VCaP (cell line): ENCODE measurements around the gene KHDC1.
"Not testable (repeated sequence)": the region's sequence is repeated elsewhere in the genome, so short reads cannot be mapped to it uniquely, and the experiment has no call there.

Experiments used
- H3K27ac ChIP-seq: fragments of 450-650 bp; 2 replicates; pipeline ENCODE4 v1.5.1; 2017
- TF ChIP-seq, protein P1 (sequence below): fragments of 450-650 bp; conservative IDR thresholded peaks from 2 replicates; pipeline ENCODE4 v1.5.1; 2017; ENCODE audit warnings: mild to moderate bottlenecking, moderate library complexity

KHDC1 gene

DNA sequence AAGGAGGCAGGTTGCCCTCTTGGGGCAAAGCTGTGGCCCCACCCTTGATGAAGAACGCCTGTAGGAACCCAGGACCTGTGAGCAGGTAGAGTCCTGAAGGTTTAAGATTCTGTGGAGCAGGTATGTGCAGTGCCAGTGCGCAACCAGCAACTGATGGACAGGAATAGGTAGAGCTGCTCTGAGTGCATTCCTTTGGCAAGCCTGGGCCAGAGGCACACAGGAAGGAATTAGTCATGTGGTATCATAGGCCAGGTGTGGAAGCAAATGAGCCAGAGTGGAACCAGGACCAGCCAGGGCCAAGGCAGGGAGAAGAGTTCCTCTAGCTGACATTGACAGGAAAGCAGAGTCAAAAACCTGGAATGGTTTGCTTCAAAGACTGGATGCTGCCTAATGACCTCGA is 1.4 kb upstream of the KHDC1 start:
- TF ChIP-seq, protein P1, sequence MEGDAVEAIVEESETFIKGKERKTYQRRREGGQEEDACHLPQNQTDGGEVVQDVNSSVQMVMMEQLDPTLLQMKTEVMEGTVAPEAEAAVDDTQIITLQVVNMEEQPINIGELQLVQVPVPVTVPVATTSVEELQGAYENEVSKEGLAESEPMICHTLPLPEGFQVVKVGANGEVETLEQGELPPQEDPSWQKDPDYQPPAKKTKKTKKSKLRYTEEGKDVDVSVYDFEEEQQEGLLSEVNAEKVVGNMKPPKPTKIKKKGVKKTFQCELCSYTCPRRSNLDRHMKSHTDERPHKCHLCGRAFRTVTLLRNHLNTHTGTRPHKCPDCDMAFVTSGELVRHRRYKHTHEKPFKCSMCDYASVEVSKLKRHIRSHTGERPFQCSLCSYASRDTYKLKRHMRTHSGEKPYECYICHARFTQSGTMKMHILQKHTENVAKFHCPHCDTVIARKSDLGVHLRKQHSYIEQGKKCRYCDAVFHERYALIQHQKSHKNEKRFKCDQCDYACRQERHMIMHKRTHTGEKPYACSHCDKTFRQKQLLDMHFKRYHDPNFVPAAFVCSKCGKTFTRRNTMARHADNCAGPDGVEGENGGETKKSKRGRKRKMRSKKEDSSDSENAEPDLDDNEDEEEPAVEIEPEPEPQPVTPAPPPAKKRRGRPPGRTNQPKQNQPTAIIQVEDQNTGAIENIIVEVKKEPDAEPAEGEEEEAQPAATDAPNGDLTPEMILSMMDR = no peak
- no peak overlapping the region for H3K27ac ChIP-seq

DNA sequence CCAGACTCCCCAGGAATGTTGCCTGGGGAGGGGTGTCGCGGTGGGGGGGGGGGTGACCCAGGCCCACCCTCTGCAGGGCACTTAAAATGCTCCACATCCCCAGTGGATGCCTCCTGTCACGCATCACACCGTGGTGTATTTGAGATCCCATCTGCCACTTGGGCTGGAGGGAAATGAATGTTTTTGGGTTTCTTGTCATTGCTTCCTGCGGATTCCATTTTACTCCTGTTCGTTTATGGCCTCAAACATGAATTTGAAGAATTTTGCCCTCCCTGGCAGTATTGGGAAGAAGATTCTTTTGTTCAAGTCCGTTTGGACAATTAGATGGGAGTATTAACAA is 544 bp upstream of the KHDC1 start:
- peak overlapping the region; percentile 73; the same call in 1 of the 2 replicates for H3K27ac ChIP-seq
- TF ChIP-seq, protein P1 = no peak

DNA sequence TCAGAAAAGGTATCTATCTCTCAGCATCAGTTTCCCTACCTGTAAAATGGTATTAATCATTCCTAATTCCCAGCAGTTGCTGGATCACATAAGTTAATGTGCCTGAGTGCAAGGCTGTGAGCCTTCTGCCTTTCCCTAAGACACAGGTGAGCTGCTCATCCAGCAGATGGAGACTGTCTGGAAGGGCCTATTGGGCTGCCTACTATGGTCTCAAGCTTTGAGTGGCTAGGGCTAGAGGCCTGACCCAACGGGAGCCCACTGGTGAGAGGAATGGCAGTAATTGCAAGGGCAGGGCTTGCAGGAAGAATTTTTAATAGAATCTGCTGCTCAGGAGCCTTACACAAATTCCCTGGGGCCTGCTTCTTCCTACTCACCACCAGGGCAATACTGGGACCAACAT is 4.3 kb downstream of the KHDC1 start:
- H3K27ac ChIP-seq = no peak overlapping the region
- TF ChIP-seq, protein P1 = no peak

DNA sequence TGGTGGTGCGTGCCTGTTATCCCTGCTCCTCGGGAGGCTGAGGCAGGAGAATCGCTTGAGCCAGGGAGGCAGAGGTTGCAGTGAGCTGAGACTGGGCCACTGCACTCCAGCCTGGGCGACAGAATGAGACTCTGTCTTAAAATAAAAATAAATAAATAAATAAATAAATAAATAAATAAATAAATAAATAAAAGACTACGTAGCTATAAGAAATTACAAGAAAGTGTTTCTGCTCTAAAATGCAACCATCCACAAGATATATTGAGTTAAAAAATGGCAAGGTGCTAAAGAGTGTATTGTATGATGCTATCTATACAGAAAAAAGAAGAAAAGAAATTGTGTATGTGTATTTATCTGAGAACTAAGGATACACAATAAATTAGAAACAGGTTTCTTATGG is 8.7 kb downstream of the KHDC1 start:
- not testable (repeated sequence) for H3K27ac ChIP-seq

DNA sequence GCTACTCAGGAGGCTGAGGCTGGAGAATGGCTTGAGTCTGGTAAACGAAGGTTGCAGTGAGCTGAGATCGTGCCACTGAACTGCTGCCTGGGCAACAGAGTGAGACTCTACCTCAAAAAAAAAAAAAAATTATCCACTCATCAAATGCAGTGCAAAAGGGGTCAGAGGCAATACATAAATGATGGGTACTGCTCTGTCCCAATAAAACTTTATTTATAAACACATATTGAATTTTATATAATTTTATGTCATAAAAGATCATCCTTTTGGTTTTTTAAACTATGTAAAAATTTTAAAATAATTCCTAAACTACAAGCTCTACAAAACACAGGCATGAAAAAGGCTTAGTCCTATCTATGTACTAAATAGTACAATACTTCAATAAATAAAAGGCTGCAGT is 10.3 kb downstream of the KHDC1 start:
- H3K27ac ChIP-seq = no peak overlapping the region
- TF ChIP-seq, protein P1 = no peak

DNA sequence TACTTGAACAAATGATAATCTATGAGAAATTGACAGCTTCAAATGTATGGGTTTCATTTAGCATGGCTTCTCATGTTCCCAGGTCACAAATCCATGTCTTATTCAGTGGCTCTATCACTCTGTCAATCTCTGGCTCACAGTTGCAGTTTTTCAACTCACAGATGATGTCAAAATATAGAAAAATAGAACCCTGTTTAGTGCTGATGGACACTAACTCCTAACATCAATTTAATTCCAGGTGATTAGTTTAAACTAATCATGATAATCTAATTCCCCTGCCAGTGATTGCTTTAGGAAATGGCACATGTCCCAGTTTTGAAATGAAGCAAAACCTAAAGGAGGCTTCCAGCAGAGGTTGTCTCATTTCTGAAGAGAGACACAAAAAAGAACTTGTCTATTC is 13.0 kb downstream of the KHDC1 start:
- TF ChIP-seq, protein P1 = no peak
- peak overlapping the region; percentile 20 for H3K27ac ChIP-seq

DNA sequence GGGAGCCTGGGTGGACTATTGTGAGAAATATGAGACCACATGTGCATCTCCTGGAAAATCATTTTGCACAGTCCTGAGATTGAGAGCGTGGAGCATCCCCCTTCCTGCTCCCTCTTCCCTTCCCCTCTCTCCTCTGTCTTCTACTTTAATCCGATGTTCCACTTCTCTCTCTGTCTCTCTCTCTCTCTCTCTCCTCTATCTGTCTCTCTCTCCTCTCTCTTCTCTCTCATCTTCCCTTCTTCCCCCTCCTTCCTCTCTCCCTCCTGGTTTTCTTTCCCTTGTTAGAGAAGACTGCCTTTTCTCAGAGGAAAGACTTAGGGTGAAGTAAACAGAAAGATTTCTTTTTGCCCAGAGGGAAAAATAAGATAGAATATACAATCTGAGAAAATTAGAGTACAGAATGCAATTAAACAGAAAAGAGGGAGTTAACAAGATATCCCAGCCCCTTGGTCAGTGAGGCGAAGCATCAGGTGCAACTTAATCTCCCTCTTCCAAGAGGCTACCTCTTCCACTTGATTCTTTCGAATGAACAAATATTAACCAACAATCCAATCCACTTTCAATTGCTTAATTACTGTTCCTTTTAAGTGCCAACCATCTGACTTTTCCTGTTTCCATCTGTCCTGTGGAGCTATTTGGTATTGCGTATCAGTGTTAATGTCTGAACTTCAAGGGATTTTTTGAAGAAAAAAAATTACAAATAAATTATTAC is 14.6 kb downstream of the KHDC1 start:
- TF ChIP-seq, protein P1 = no peak

DNA sequence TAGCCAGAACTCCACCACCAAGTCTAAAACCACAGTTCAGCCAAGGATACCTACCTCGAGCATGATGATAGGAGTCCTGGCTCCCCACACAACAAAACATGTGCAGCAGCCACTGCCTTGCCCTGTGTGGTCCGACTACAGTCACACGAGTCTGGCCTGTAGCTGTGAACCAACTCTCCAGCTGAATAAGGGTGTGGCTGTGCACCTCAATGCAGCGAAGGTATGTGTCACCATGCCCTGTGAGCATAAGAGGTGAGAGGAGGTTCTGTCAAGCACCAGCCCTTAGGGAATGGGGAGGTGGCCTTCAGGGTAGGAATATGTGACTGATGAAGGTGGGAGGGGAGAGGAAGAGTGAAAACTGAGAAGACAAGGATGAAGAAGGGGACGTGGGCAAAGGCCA is 21.0 kb downstream of the KHDC1 start:
- no peak overlapping the region for H3K27ac ChIP-seq
- TF ChIP-seq, protein P1 = no peak

More for the DNA sequence above, 14.6 kb downstream of the KHDC1 start:
- no peak overlapping the region for H3K27ac ChIP-seq
